SK-N-SH (cell line): ENCODE measurements around the gene FRK. TPM values are rescaled to one million over a fixed set of nuclear protein-coding genes. Genes with fewer than 3 reads are reported as not detected.

Experiments
- CTCF ChIA-PET: fragments of 300-600, 350-600 bp; formaldehyde crosslinking; extraction: SDS; loops from one replicate; lab custom pipeline; 2021; lab: Yijun Ruan, JAX
- POLR2A ChIA-PET: fragments of 350-600 bp; sonication (Branson Sonifier 250); formaldehyde crosslinking; extraction: SDS; loops from one replicate; lab custom pipeline; 2020; ENCODE audit warnings: antibody characterized with exemption, inconsistent platforms; lab: Yijun Ruan, JAX
- DNase-seq: peaks from one replicate; pipeline ENCODE4 v3.0.0; 2012
- H2AFZ ChIP-seq: fragments of 200-600 bp; sonication (generic); 2 replicates; pipeline ENCODE4 v1.8.1; 2016; ENCODE audit warnings: antibody characterized with exemption, mild to moderate bottlenecking, low read depth
- H3F3A ChIP-seq: fragments of 200-600 bp; sonication (generic); replicated peaks from 2 replicates; pipeline ENCODE3; 2016; ENCODE audit warnings: antibody characterized with exemption, mild to moderate bottlenecking; ENCODE audit not compliant: insufficient read depth
- H3K27ac ChIP-seq, 2 experiments: fragments of 200-500 bp in 1 of 2; fragments of 200-600 bp in 1 of 2; sonication (Bioruptor generic) in 1 of 2; sonication (generic), shearing (Covaris generic) in 1 of 2; 2 replicates each; pipeline versions ENCODE4 v1.5.1 to v1.6.1; 2014 to 2016; ENCODE audit warnings: low read depth in 2 of 2, inconsistent platforms in 1 of 2, low read length in 1 of 2, mild to moderate bottlenecking in 1 of 2, mixed read lengths in 1 of 2
- H3K27me3 ChIP-seq: fragments of 200-600 bp; sonication (generic), shearing (Covaris generic); 2 replicates; pipeline ENCODE4 v1.6.1; 2016; ENCODE audit warnings: mixed run types; ENCODE audit not compliant: insufficient read depth
- H3K36me3 ChIP-seq, 2 experiments: fragments of 200-500 bp in 1 of 2; fragments of 200-600 bp in 1 of 2; sonication (Bioruptor generic) in 1 of 2; sonication (generic) in 1 of 2; replicated peaks in 1 of 2; 2 replicates each; pipeline versions ENCODE3 to v1.5.1; 2014 to 2016; ENCODE audit warnings: low read length in 1 of 2, mild to moderate bottlenecking in 1 of 2; ENCODE audit not compliant: insufficient read depth in 2 of 2, control insufficient read depth in 1 of 2
- H3K4me1 ChIP-seq, 2 experiments: fragments of 200-500 bp in 1 of 2; fragments of 200-600 bp in 1 of 2; sonication (Bioruptor generic) in 1 of 2; sonication (generic), shearing (Covaris generic) in 1 of 2; 2 replicates each; pipeline versions ENCODE4 v1.5.1 to v1.6.1; 2014 to 2016; ENCODE audit warnings: low read depth in 1 of 2, low read length in 1 of 2, mixed run types in 1 of 2; ENCODE audit not compliant: insufficient read depth in 2 of 2, control insufficient read depth in 1 of 2
- H3K4me2 ChIP-seq: fragments of 200-600 bp; sonication (generic), shearing (Covaris generic); 2 replicates; pipeline ENCODE4 v1.6.1; 2017; ENCODE audit warnings: mixed run types
- H3K4me3 ChIP-seq, 2 experiments: fragments of 200-500 bp in 1 of 2; fragments of 200-600 bp in 1 of 2; sonication (Bioruptor generic) in 1 of 2; sonication (generic), shearing (Covaris generic) in 1 of 2; 2 replicates each; pipeline versions ENCODE4 v1.5.1 to v1.8.1; 2014 to 2016; ENCODE audit warnings: low read depth in 2 of 2, inconsistent platforms in 1 of 2, low read length in 1 of 2, mild to moderate bottlenecking in 1 of 2, mixed read lengths in 1 of 2, moderate library complexity in 1 of 2
- H3K79me2 ChIP-seq: fragments of 200-600 bp; sonication (generic); 2 replicates; pipeline ENCODE4 v1.8.1; 2017; ENCODE audit warnings: mild to moderate bottlenecking; ENCODE audit not compliant: insufficient read depth
- H3K9ac ChIP-seq: fragments of 200-600 bp; sonication (generic); 2 replicates; pipeline ENCODE4 v1.6.1; 2017; ENCODE audit warnings: mixed run types
- H3K9me2 ChIP-seq: fragments of 200-600 bp; sonication (generic); 2 replicates; pipeline ENCODE4 v1.6.1; 2017; ENCODE audit warnings: mixed run types
- H3K9me3 ChIP-seq: fragments of 200-600 bp; sonication (generic); 2 replicates; pipeline ENCODE4 v1.6.1; 2017; ENCODE audit warnings: mixed run types, mild to moderate bottlenecking, moderate library complexity
- H4K20me1 ChIP-seq: fragments of 200-600 bp; sonication (generic); 2 replicates; pipeline ENCODE4 v1.6.1; 2017; ENCODE audit warnings: mild to moderate bottlenecking, mixed run types; ENCODE audit not compliant: insufficient read depth
- EP300 ChIP-seq, 2 experiments: IDR thresholded peaks; 2 replicates each; pipeline versions ENCODE4 v1.4.0 to v1.6.1; 2012; ENCODE audit warnings: borderline replicate concordance in 1 of 2, low read depth in 1 of 2, low read length in 1 of 2
- EZH2phosphoT487 ChIP-seq: fragments of 200-600 bp; sonication (generic); IDR thresholded peaks from 2 replicates; pipeline ENCODE4 v1.6.1; 2017; ENCODE audit warnings: low read depth, mixed run types, mild to moderate bottlenecking, antibody characterized with exemption, moderate library complexity, borderline replicate concordance
- GABPA ChIP-seq: IDR thresholded peaks from 2 replicates; pipeline ENCODE4 v1.4.0; 2012; ENCODE audit warnings: low read depth, mild to moderate bottlenecking
- MEF2A ChIP-seq: IDR thresholded peaks from 2 replicates; pipeline ENCODE4 v1.4.0; 2012; ENCODE audit warnings: low read depth, borderline replicate concordance
- NFIC ChIP-seq: IDR thresholded peaks from 2 replicates; pipeline ENCODE4 v1.4.0; 2012; ENCODE audit warnings: borderline replicate concordance
- NRF1 ChIP-seq: IDR thresholded peaks from 2 replicates; pipeline ENCODE4 v1.6.1; 2012; ENCODE audit warnings: low read depth, mild to moderate bottlenecking, low read length
- POLR2AphosphoS5 ChIP-seq: IDR thresholded peaks from 2 replicates; pipeline ENCODE4 v1.6.1; 2012; ENCODE audit warnings: low read depth, low read length
- RAD21 ChIP-seq: IDR thresholded peaks from 2 replicates; pipeline ENCODE4 v1.6.1; 2012; ENCODE audit warnings: mild to moderate bottlenecking, low read length
- RFX5 ChIP-seq: IDR thresholded peaks from 2 replicates; pipeline ENCODE4 v1.6.1; 2012; ENCODE audit warnings: mild to moderate bottlenecking, improper control_type of control experiment, low read length
- SIN3A ChIP-seq: IDR thresholded peaks from 2 replicates; pipeline ENCODE4 v1.6.1; 2012; ENCODE audit warnings: low read depth, mild to moderate bottlenecking, low read length, moderate library complexity, borderline replicate concordance
- SMC3 ChIP-seq: IDR thresholded peaks from 2 replicates; pipeline ENCODE4 v1.6.1; 2012; ENCODE audit warnings: low read depth, low read length, improper control_type of control experiment
- TAF1 ChIP-seq: IDR thresholded peaks from 2 replicates; pipeline ENCODE4 v1.6.1; 2012; ENCODE audit warnings: low read depth, mild to moderate bottlenecking, low read length, moderate library complexity, borderline replicate concordance
- TEAD4 ChIP-seq: IDR thresholded peaks from 2 replicates; pipeline ENCODE4 v1.4.0; 2012; ENCODE audit warnings: mild to moderate bottlenecking, borderline replicate concordance; ENCODE audit not compliant: insufficient read depth
- WGBS: methylation state at CpG from one replicate; pipeline ENCODE4 v1.1.6; 2017; ENCODE audit warnings: low lambda C conversion rate; 5-methylcytosine and 5-hydroxymethylcytosine counted together
- polyA plus RNA-seq, 3 experiments: library from polyadenylated mRNA; depleted of rRNA; stranded (reverse); fragments of >200 nt; gene quantifications; 2 replicates each; pipeline ENCODE4 v1.2.3, GENCODE V29; 2012
- TF ChIP-seq, protein P1 (sequence below): fragments of 200-600 bp; sonication (generic); IDR thresholded peaks from 2 replicates; pipeline ENCODE4 v1.6.1; 2017; ENCODE audit warnings: antibody characterized with exemption, mild to moderate bottlenecking, moderate library complexity
- TF ChIP-seq, protein P2 (sequence below): IDR thresholded peaks from 2 replicates; pipeline ENCODE4; 2012

FRK gene
- polyA plus RNA-seq, 1 of the 3 experiments (the other 2 are of a cell fraction): under 0.01 TPM

- Histone ChIP-seq H4K20me1 (no peaks in the 10 kb centered on the region), H3K36me3 (no peaks in the 10 kb centered on the region), H3F3A (no peaks in the 10 kb centered on the region), H3K9ac (no peak overlapping the region), H3K4me3 (no peak overlapping the region), H3K9me3 (no peaks in the 10 kb centered on the region), H3K27me3 (no peaks in the 10 kb centered on the region), H3K9me2 (no peaks in the 10 kb centered on the region), H3K4me2 (no peak overlapping the region), H3K27ac (no peak overlapping the region), H3K4me1 (peaks cover 0 to 5% of the 10 kb centered on the region in 2 experiments; a peak in 2 of 4 replicates), H2AFZ (no peak overlapping the region), H3K79me2 (no peaks in the 10 kb centered on the region)
- WGBS: 59% methylated on average over 4 of the region's 4 CpGs
- TF ChIP-seq EZH2phosphoT487: no peak
- TF ChIP-seq, protein P1, sequence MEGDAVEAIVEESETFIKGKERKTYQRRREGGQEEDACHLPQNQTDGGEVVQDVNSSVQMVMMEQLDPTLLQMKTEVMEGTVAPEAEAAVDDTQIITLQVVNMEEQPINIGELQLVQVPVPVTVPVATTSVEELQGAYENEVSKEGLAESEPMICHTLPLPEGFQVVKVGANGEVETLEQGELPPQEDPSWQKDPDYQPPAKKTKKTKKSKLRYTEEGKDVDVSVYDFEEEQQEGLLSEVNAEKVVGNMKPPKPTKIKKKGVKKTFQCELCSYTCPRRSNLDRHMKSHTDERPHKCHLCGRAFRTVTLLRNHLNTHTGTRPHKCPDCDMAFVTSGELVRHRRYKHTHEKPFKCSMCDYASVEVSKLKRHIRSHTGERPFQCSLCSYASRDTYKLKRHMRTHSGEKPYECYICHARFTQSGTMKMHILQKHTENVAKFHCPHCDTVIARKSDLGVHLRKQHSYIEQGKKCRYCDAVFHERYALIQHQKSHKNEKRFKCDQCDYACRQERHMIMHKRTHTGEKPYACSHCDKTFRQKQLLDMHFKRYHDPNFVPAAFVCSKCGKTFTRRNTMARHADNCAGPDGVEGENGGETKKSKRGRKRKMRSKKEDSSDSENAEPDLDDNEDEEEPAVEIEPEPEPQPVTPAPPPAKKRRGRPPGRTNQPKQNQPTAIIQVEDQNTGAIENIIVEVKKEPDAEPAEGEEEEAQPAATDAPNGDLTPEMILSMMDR: no peak
- no peak for TF ChIP-seq TAF1
- TF ChIP-seq, protein P2, sequence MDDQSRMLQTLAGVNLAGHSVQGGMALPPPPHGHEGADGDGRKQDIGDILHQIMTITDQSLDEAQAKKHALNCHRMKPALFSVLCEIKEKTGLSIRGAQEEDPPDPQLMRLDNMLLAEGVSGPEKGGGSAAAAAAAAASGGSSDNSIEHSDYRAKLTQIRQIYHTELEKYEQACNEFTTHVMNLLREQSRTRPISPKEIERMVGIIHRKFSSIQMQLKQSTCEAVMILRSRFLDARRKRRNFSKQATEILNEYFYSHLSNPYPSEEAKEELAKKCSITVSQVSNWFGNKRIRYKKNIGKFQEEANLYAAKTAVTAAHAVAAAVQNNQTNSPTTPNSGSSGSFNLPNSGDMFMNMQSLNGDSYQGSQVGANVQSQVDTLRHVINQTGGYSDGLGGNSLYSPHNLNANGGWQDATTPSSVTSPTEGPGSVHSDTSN: no peak
- no peak for TF ChIP-seq RAD21
- no peak for TF ChIP-seq TEAD4
- no peak for TF ChIP-seq MEF2A
- no peak for TF ChIP-seq RFX5
- no peak for TF ChIP-seq NRF1
- TF ChIP-seq SIN3A: no peak
- no peak for TF ChIP-seq GABPA
- no peak for TF ChIP-seq EP300 (IDR thresholded peaks at IDR 0.05; ENCODE audit: borderline replicate concordance in 1 of 2, low read depth in 1 of 2, low read length in 1 of 2)
- TF ChIP-seq SMC3: no peak
- no peak for TF ChIP-seq NFIC
- CTCF ChIA-PET: no interaction called here
- POLR2A ChIA-PET: no interaction called here
- no peak for DNase-seq
These were observed 26.9 kb downstream of the FRK start for GRCh38 chr6:116033687-116034303.

GRCh38 chr6:116030770-116031169 is 29.9 kb downstream of the FRK start:
- no peak for DNase-seq
- no peaks in the 10 kb centered on the region for H3K27me3 ChIP-seq
- TF ChIP-seq SMC3: no peak
- no peak for TF ChIP-seq POLR2AphosphoS5
- TF ChIP-seq NRF1: no peak
- 27% methylated on average over 1 of the region's 1 CpG for WGBS
- H3K27ac ChIP-seq: no peak overlapping the region
- no peak overlapping the region for H3K4me3 ChIP-seq
- no peaks in the 10 kb centered on the region for H4K20me1 ChIP-seq
- no peaks in the 10 kb centered on the region for H3K79me2 ChIP-seq
- H3K4me2 ChIP-seq: no peak overlapping the region
- H2AFZ ChIP-seq: no peak overlapping the region
- peaks cover 0 to under 1% of the 10 kb centered on the region in 2 experiments; a peak in 2 of 4 replicates for H3K4me1 ChIP-seq
- H3K9me2 ChIP-seq: no peaks in the 10 kb centered on the region
- ChIA-PET CTCF (interaction anchor here (0.7 to 1.4 kb wide), 4 partner anchors 11 to 1899 kb away, joined by 3 to 6 read pairs (median 3); no protein-coding TSS in a partner anchor), POLR2A (no interaction called here)
- H3K9me3 ChIP-seq: no peaks in the 10 kb centered on the region
- no peaks in the 10 kb centered on the region for H3F3A ChIP-seq
- no peak overlapping the region for H3K9ac ChIP-seq
- no peaks in the 10 kb centered on the region for H3K36me3 ChIP-seq
